KOPT-K1 (cell line): Measurements from ENCODE around the gene FAM193A.
A peak's percentile ranks its signal among the peaks of the same experiment; 100 is the strongest.
"Not testable (repeated sequence)": the region's sequence is repeated elsewhere in the genome, so short reads cannot be mapped to it uniquely, and the experiment has no call there.

Experiments used
- H3K27ac ChIP-seq: fragments of 200-600 bp; sonication (generic); 2 replicates; pipeline ENCODE4 v1.5.1; 2016; ENCODE audit warnings: antibody characterized with exemption, mild to moderate bottlenecking, low read depth, low read length; ENCODE audit not compliant: poor library complexity, severe bottlenecking
- H3K36me3 ChIP-seq: fragments of 200-600 bp; sonication (generic); 2 replicates; pipeline ENCODE4 v1.5.1; 2017; ENCODE audit warnings: antibody characterized with exemption, mild to moderate bottlenecking, low read length, moderate library complexity; ENCODE audit not compliant: insufficient read depth
- H3K9me3 ChIP-seq: fragments of 200-600 bp; sonication (generic); 2 replicates; pipeline ENCODE4 v1.5.1; 2017; ENCODE audit warnings: antibody characterized with exemption, low read length, mild to moderate bottlenecking; ENCODE audit not compliant: insufficient read depth, poor library complexity, severe bottlenecking

FAM193A gene

DNA sequence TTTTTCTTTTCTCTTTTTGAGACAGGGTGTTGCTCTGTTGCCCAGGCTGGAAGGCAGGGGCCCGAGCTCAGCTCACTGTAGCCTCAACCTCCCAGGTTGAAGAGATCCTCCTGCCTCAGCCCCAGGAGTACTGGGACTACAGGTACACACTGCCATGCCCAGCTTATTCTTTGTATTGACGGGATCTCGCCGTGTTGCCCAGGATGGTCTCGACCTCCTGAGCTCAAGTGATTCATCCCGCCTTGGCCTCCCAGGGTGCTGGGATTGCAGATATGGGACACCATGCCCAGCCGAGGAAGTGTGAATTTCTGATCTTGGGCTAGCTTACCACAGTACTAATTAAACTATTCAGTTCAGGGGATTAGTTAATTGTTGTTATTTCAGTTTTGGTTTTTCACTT lies 28.6 kb upstream of the FAM193A start:
- Histone ChIP-seq H3K36me3 (peaks cover 96% of the 10 kb centered on the region), H3K27ac (no peak overlapping the region), H3K9me3 (no peaks in the 10 kb centered on the region)

DNA sequence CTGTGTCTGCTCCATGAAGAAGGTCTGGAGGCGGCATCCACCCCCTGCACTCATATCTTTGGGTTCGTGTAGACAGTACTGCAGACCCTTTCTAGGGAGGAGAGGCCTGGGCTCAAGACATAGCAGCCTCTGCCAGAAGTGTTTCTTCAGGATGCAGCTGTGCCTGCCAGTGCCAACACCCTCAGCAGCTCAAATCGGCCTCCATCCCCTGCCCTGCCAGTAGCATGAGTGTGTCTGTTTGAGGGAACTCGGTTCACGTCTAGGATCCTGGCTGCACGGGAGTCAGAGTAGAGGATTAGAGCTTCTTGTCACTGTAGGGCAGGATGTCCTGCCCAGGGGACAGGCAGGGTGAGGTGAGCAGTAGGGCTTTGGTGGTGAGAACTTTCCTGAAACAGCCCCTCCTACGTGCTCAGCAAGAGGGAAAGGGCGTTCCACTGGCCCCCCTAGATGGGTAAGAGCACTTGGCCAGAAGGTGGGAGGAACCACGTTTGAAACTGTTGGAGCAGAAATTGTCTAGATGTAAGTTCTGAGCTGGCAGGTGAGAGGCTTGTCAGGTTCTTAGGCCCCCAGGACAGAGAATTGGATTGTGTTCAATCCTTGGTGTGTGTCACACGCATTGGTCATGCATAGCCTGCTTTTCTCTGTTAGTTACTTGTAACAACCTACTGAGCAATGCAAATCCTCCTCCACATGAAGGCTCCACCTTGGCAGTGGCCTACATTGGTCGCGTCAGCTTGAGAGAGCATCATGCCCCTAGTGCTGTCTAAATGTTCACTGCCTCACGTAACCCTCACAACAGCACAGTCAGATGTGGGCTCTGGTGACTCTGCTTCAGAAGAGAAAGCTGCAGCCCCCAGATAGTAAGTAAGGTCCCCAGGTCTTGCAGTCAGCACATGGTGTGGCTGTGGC lies 25.8 kb upstream of the FAM193A start:
- H3K36me3 ChIP-seq: peaks cover 99% of the 10 kb centered on the region

DNA sequence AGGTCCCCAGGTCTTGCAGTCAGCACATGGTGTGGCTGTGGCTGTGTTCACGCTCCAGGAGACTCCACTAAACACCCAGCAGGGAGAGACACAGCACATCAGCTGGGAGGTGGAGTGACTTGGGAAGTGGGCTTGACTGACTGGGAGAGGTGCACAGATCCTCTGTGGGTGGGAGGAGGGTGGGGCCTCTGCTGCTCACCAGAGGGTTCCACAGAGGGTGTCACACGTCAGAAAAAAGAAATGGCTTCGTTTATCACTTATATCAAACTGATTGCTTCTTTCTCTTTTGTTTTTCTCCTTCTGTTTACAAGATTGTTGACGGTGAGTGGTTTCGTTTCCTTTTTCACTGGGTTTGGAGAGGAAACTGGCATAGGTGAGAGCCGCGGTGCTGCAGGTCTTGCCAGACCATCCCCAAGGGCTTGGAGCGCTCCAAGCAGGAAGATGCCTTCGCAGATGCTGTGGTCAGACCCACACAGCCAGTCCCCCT lies 24.8 kb upstream of the FAM193A start:
- Histone ChIP-seq H3K9me3 (no peaks in the 10 kb centered on the region), H3K36me3 (peaks cover 99% of the 10 kb centered on the region), H3K27ac (no peak overlapping the region)

More for the DNA sequence above, 25.8 kb upstream of the FAM193A start:
- Histone ChIP-seq H3K9me3 (no peaks in the 10 kb centered on the region), H3K27ac (no peak overlapping the region)

DNA sequence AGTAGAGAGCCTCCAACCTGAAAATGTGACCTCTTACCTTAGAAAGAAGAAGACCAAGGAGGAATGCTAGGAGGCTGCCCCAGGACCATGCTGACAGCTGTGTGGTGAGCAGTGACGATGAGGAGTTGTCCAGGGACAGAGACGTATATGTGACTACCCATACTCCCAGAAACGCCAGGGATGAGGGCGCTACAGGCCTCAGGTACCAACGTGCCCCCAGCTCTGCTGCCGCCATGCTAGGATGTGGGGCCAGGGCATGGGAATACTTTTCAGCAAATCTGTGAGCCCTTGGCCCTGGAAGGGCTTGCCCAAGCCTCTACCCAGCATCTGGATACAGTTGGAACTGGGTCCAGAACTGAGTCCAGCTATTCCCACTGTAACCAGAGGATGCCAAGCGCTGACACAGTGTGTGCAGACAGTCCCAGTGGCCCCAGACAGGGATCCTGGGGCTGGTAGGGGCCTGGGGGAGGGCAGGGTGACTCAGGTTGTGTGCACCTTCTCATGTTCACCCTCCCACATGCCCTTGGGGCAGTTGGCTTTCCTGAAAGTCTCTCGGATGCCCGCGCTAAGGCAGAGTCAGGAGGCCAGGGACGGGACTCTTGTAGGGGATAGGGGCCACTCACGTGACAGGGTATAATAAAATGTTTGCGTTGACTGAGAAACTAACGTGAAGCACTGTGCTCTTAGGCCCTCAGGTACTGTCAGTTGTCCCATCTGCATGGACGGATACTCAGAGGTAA lies 23.9 kb upstream of the FAM193A start:
- no peak overlapping the region for H3K27ac ChIP-seq
- H3K36me3 ChIP-seq: peaks cover 99% of the 10 kb centered on the region
- H3K9me3 ChIP-seq: no peaks in the 10 kb centered on the region

DNA sequence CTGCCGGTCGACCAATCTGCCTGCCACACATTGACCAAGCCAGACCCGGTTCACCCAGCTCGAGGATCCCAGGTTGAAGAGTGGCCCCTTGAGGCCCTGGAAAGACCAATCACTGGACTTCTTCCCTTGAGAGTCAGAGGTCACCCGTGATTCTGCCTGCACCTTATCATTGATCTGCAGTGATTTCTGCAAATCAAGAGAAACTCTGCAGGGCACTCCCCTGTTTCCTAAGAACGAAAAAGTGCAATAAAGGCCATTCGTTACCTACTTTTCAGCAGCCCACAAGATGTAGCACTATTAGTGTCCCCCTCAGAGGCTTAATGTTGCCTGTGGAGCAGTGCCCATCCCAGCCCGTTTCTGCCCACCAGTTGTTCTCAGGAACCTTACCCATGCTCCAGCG lies 22.3 kb upstream of the FAM193A start:
- peaks cover 98% of the 10 kb centered on the region for H3K36me3 ChIP-seq
- not testable (repeated sequence) for H3K9me3 ChIP-seq, H3K27ac ChIP-seq

DNA sequence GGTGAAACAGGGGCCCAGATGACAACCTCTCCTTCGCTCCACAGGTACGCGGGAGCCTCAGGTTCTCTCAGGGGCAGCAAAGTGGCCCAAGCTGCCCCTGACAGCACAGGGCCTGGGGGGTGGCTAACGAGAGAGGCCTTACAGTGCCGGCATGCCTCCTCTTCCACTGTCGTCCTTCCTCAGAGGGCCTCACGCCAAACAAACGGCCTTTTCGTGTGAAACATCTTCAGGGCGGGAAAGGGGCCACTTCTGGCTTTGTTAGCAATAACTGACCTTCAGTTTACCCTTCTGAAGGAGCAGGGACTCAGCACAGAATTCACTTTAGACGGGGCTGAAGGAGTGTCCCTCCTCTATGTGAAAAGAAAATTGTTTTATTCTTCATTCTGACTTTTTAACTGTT lies 21.5 kb upstream of the FAM193A start:
- H3K9me3 ChIP-seq, H3K27ac ChIP-seq: not testable (repeated sequence)
- H3K36me3 ChIP-seq: peaks cover 92% of the 10 kb centered on the region

DNA sequence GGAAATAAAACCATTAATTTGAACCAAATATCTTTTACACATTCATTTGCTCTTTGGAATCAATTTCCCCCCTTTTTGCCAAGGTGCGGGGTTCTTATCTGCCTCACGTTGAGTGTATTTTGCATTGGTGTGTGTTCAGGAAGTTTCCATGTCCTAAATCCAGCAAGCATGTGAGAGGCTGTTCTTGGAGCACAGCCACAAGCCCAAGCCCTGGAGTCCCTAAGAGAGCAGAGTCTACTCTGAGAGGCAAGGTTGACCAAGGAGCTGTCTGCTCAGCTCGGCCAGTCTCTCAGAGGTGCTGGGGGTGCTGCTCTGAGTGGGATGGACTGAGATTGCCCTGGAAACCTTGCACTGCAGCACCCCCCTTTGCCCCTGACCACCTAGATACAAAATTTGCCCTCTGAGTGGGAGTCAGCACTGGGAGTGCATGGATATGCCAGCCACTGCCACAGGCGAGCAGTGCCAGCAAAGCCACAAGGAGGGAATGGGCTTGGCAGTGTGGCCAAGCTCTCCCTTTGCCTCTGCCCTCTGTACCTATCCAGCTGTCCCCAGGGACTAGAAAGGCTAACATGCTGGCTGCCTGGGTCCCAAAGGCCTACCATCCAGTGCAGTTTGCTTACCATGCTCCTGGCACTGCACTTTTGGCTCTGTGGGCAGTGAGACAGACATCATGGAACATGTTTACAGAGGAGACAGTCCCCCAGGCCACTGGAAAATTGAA lies 20.5 kb upstream of the FAM193A start:
- Histone ChIP-seq H3K9me3 (no peaks in the 10 kb centered on the region), H3K36me3 (peaks cover 81% of the 10 kb centered on the region), H3K27ac (no peak overlapping the region)

DNA sequence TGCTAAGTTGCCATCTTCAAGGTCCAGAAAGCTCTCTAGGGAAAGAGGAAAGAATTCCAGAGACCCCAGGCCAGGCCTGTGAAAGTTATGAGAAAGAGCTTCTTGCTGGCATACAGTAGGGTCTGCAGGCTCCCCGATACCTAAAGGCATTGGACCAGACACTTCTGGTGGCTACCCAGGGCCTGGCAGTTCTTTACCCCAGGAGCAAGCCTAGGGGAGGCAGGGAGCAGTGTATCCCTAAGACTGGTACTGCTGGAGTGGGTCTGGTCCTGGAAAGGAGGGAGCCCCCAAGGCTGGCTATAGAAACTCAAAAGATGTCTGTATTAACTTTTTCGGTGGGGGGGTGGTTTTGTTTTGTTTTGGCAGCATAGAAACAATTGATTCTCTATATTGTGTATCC lies 19.8 kb upstream of the FAM193A start:
- no peak overlapping the region for H3K27ac ChIP-seq
- H3K9me3 ChIP-seq: no peaks in the 10 kb centered on the region
- H3K36me3 ChIP-seq: peaks cover 76% of the 10 kb centered on the region

DNA sequence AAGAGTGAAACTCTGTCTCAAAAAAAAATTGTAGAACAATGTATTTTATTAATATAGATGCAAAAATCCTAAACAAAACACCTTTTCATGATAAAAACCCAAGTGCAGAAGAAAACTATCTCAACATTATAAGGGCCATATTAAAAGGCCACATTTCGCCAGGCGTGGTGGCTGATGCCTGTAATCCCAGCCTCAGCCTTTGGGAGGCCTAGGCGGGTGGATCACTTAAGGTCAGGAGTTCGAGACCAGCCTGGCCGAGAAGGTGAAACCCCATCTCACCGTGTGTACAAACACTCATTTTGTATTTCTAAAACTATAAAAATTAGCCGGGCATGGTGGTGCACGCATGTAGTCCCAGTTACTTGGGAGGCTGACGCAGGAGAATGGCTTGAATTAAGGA lies 9.9 kb upstream of the FAM193A start:
- Histone ChIP-seq H3K27ac (no peak overlapping the region), H3K9me3 (no peaks in the 10 kb centered on the region), H3K36me3 (no peaks in the 10 kb centered on the region)

DNA sequence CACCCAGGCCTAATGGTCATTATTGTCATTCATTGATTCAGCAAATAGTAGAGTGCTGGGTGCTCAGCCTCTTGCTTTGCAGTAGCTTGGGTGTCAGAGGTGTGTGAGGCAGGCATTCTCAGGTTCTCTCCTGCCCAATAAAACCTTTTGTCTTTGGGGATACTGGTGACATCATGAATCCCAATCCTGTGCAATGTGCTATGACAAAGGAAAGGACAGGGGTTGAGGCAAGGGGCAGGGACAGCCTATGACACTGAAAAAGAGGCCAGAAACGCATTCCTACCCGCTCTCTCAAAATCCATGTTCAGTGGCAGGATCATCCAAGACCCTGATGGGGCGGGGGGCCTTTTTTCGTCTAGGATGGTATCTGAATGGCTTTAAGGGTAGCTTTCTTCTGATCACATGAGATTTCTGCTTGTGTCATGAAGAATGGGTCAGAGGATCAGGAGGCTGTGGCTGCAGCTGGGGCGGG lies 1.5 kb upstream of the FAM193A start:
- Histone ChIP-seq H3K36me3 (peaks cover 10% of the 10 kb centered on the region), H3K9me3 (no peaks in the 10 kb centered on the region), H3K27ac (peak overlapping the region; percentile 81)

DNA sequence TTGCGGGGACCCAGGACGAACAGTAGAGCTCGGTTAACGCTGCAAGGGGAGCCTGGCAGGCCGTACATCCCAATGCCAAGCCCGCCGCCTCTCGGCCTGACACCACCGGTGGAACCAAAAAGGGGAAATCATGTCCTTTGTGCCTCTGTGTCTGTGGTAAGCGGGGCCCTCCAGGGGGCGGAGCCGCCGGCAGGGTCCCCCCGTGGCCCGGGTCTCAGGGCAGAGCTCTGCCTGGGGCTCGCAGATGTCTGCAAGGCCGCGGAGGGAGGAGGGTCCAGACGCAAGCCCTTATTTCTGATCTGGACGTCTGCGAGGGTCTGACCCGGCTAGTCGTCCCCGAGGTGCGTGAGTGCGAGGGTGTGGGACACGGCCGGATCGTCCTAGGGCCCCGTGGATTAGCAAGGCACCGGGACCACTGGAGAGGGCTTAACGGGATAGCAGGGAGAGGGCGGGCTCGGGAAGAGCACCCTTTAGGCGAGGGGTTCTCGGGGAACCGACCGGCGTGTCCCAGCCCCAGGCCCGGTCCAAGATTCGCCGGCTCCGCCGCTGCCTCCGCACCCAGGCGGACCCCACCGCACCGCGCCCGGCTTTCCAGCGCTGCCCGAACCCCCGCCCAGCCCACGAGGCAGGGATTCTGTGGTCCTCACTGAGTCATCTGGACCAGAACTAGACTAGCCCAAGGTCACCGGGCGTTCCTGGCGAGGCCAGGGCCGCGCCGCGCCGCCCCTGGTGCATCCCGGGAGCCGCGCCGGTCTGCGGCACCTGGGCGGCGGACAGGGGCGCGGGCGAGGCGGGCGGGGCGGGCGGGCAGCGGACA lies 863 bp upstream of the FAM193A start:
- Histone ChIP-seq H3K27ac (peak overlapping the region; percentile 81), H3K36me3 (peaks cover 10% of the 10 kb centered on the region), H3K9me3 (no peaks in the 10 kb centered on the region)

DNA sequence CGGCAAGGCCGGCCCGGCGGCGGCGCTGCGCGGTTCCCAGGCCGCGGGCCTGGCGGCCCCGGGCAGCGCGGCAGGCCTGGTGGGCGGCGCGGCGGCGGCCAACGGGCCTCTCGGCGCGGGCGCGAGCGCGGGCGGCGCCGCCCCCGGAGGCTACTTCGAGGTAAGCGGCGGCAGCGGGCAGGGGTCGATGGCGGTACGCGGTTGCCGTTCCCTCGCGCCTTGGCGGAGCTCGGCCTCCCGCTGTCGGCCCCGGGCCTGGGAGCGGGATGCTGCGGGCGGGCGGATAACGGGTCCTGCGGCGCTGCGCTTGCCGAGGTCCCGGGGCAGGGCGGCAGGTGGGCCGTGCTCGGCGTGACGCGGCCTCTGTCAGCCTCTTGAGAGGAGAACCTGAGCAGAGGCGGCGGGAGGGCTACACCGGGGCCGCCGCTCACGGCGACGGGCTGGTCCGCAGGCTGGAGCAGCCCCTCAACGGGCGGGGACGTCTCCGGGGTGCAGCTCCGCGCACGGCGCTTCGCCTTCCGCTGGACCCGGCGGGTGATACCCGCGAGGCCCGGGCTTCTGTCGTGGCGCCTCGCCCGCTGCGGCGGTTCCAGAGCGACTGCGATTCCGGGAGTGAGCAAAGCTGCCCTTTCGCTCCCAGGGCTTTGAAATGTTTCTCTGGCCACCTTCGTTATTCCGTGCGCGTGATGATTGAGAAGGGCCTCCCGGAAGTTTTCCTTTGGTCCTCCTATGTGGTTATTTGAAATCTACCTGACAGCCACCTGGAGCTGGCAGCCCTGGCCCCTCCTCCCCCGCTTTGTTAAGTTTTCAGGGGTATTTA lies 774 bp downstream of the FAM193A start:
- Histone ChIP-seq H3K27ac (peak overlapping the region; percentile 78), H3K36me3 (peaks cover 10% of the 10 kb centered on the region), H3K9me3 (no peaks in the 10 kb centered on the region)

DNA sequence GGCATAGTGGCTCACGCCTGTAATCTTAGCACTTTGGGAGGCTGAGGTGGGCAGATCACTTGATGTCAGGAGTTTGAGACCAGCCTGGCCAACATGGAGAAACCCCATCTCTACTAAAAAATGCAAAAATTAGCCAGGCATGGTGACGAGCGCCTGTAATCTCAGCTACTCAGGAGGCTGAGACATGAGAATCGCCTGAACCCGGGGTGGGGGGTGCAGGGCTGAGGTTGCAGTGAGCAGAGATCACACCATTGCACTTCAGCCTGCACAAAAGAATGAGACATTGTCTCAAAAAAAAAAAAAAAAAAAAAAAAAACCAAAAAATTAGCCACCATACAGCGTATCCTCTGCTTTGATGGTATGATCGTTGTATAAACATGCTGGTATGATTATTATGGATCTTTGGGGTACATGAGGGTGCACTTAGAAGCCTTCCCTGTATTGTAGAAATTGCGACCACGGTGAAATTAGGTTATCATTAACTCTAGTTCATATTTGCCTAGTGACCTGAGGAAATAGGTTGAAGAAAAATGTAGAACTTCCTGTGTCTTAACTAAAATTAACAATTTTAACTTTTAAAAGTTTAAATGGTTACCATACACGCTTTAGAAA lies 7.2 kb downstream of the FAM193A start:
- H3K9me3 ChIP-seq, H3K27ac ChIP-seq: not testable (repeated sequence)
- H3K36me3 ChIP-seq: peaks cover 20% of the 10 kb centered on the region
